Mesenchymal stem cell (in vitro differentiated cells and primary cell): Measurements from ENCODE around the gene ZNF23.

Experiments used
- DNase-seq: peaks from one replicate; pipeline ENCODE4 v3.0.0-alpha.2; 2013
- H2AFZ ChIP-seq: one replicate; pipeline ENCODE4 v1.6.1; 2013; ENCODE audit warnings: low read depth, mild to moderate bottlenecking, control low read depth, inconsistent platforms, low read length, moderate library complexity
- H2AK5ac ChIP-seq: 2 replicates; pipeline ENCODE4 v1.6.1; 2013; ENCODE audit warnings: low read length, moderate library complexity, mild to moderate bottlenecking, inconsistent platforms; ENCODE audit not compliant: severe bottlenecking
- H2BK120ac ChIP-seq: one replicate; pipeline ENCODE4 v1.6.1; 2013; ENCODE audit warnings: low read depth, mild to moderate bottlenecking, inconsistent platforms, low read length, moderate library complexity
- H2BK12ac ChIP-seq, 2 experiments: one replicate each; pipeline ENCODE4 v1.6.1; 2013; ENCODE audit warnings: inconsistent platforms in 2 of 2, low read length in 2 of 2, mild to moderate bottlenecking in 2 of 2, moderate library complexity in 2 of 2, control low read depth in 1 of 2
- H2BK15ac ChIP-seq: one replicate; pipeline ENCODE4 v1.6.1; 2013; ENCODE audit warnings: mild to moderate bottlenecking, low read depth, inconsistent platforms; ENCODE audit not compliant: poor library complexity, severe bottlenecking
- H2BK5ac ChIP-seq: 2 replicates; pipeline ENCODE4 v1.6.1; 2013; ENCODE audit warnings: low read depth, mild to moderate bottlenecking, low read length, control low read depth, inconsistent platforms; ENCODE audit not compliant: poor library complexity, severe bottlenecking
- H3K14ac ChIP-seq, 2 experiments: one replicate each; pipeline ENCODE4 v1.6.1; 2013; ENCODE audit warnings: inconsistent platforms in 2 of 2, low read length in 2 of 2, control low read depth in 1 of 2, mild to moderate bottlenecking in 1 of 2, moderate library complexity in 1 of 2
- H3K18ac ChIP-seq, 2 experiments: one replicate each; pipeline ENCODE4 v1.6.1; 2013; ENCODE audit warnings: inconsistent platforms in 2 of 2, low read length in 2 of 2, control low read depth in 1 of 2, low read depth in 1 of 2, mild to moderate bottlenecking in 1 of 2
- H3K23ac ChIP-seq, 2 experiments: one replicate each; pipeline ENCODE4 v1.6.1; 2013; ENCODE audit warnings: inconsistent platforms in 2 of 2, low read length in 2 of 2, mild to moderate bottlenecking in 2 of 2, moderate library complexity in 2 of 2, control low read depth in 1 of 2
- H3K27ac ChIP-seq: 2 replicates; pipeline ENCODE4 v1.5.1; 2013; ENCODE audit warnings: mild to moderate bottlenecking, moderate library complexity, low read length, control low read depth, inconsistent platforms; ENCODE audit not compliant: poor library complexity, severe bottlenecking
- H3K27me3 ChIP-seq, 2 experiments: 2 replicates each; pipeline versions ENCODE4 v1.6.1 to v1.7.0; 2013; ENCODE audit warnings: low read length in 2 of 2, mild to moderate bottlenecking in 2 of 2, moderate library complexity in 2 of 2, control low read depth in 1 of 2, inconsistent platforms in 1 of 2; ENCODE audit not compliant: control insufficient read depth in 1 of 2, insufficient read depth in 1 of 2
- H3K36me3 ChIP-seq, 2 experiments: 2 replicates each; pipeline versions ENCODE4 v1.6.1 to v1.7.0; 2013; ENCODE audit warnings: low read length in 2 of 2, control low read depth in 1 of 2, inconsistent platforms in 1 of 2, low read depth in 1 of 2, mild to moderate bottlenecking in 1 of 2; ENCODE audit not compliant: insufficient read depth in 2 of 2, control insufficient read depth in 1 of 2
- H3K4ac ChIP-seq, 2 experiments: one replicate each; pipeline ENCODE4 v1.6.1; 2013; ENCODE audit warnings: inconsistent platforms in 2 of 2, low read length in 2 of 2, mild to moderate bottlenecking in 2 of 2, moderate library complexity in 2 of 2, control low read depth in 1 of 2, low read depth in 1 of 2
- H3K4me1 ChIP-seq: 2 replicates; pipeline ENCODE4 v1.6.1; 2013; ENCODE audit warnings: low read depth, low read length, control low read depth; ENCODE audit not compliant: control insufficient read depth, insufficient read depth
- H3K4me2 ChIP-seq: 2 replicates; pipeline ENCODE4 v1.6.1; 2013; ENCODE audit warnings: low read length, mild to moderate bottlenecking, inconsistent platforms; ENCODE audit not compliant: poor library complexity, severe bottlenecking
- H3K4me3 ChIP-seq, 2 experiments: 2 replicates each; pipeline versions ENCODE4 v1.5.1 to v1.7.0; 2013; ENCODE audit warnings: low read length in 2 of 2, mild to moderate bottlenecking in 2 of 2, control low read depth in 1 of 2, low read depth in 1 of 2; ENCODE audit not compliant: insufficient read depth in 1 of 2
- H3K79me1 ChIP-seq: replicated peaks from 2 replicates; pipeline ENCODE4 v1.6.1; 2013; ENCODE audit warnings: mild to moderate bottlenecking, control low read depth, low read length, inconsistent platforms; ENCODE audit not compliant: poor library complexity, severe bottlenecking
- H3K9ac ChIP-seq: 2 replicates; pipeline ENCODE4 v1.7.0; 2013; ENCODE audit warnings: mild to moderate bottlenecking, low read length, moderate library complexity
- H3K9me3 ChIP-seq: 2 replicates; pipeline ENCODE4 v1.7.0; 2013; ENCODE audit warnings: mild to moderate bottlenecking, low read length; ENCODE audit not compliant: control insufficient read depth
- H4K8ac ChIP-seq: one replicate; pipeline ENCODE4 v1.6.1; 2013; ENCODE audit warnings: inconsistent platforms, mild to moderate bottlenecking, low read length, moderate library complexity
- H4K91ac ChIP-seq: one replicate; pipeline ENCODE4 v1.6.1; 2013; ENCODE audit warnings: mild to moderate bottlenecking, low read length, inconsistent platforms
- WGBS: methylation state at CpG from one replicate; pipeline ENCODE4 v1.1.7; 2013; ENCODE audit warnings: mixed read lengths; 5-methylcytosine and 5-hydroxymethylcytosine counted together

The ZNF23 gene

DNA sequence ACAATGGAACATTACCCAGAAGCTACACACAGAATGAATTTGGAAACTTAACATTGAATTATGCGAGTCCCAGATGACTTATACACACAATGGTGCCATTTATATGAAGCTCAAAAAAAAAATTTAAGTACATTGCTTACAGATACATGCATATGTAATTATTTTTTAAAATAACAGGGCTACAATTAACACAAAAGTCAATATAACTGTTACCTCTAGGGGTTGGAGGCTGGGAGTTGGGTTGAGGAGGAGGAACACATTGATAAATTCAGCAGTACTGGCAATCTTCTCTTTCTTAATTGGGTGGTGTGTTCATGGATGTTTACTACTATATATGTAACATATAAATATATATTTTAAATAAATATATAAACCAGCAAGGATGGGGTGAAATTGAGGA is 1.1 kb downstream of the ZNF23 start:
- Histone ChIP-seq H3K36me3 (peaks cover 8 to 13% of the 10 kb centered on the region in 2 experiments), H3K9me3 (peaks cover 5% of the 10 kb centered on the region), H3K14ac (no peak overlapping the region), H2AFZ (no peak overlapping the region), H4K91ac (no peak overlapping the region), H3K4me2 (peak overlapping the region; percentile 45), H2AK5ac (no peak overlapping the region), H2BK120ac (no peak overlapping the region), H3K4me1 (peaks cover 3% of the 10 kb centered on the region), H3K4me3 (peak overlapping the region in 1 of 2 experiments; percentile 99), H3K27me3 (no peaks in the 10 kb centered on the region), H3K9ac (peak overlapping the region; percentile 99), H3K4ac (no peak overlapping the region), H3K23ac (no peak overlapping the region), H3K27ac (peak overlapping the region; percentile 10), H2BK12ac (no peak overlapping the region), H2BK15ac (no peak overlapping the region), H3K18ac (no peak overlapping the region), H4K8ac (no peak overlapping the region), H3K79me1 (peaks cover 28% of the 10 kb centered on the region), H2BK5ac (no peak overlapping the region)
- DNase-seq = no peak
- 100% methylated on average over 1 of the region's 1 CpG for WGBS

DNA sequence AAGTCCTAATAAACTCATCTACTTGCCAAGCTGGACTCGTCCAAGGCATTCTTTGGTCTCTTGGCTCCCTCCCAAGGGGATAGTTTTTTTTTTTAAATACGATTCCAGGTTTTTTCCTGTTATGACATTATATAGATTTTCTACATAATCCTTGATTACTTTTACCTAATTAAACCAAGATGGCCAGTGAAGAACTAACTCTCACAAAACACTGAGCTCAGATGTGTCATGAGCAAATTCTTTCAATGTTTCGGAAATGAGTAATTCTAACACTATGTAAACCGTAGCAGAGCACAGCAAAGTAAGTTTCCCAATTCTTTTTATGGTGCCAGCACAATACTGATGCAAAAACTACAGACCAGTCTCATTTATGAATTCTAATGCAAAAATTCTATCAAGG is 1.8 kb downstream of the ZNF23 start:
- Histone ChIP-seq H3K79me1 (peaks cover 34% of the 10 kb centered on the region), H3K4me2 (peak overlapping the region; percentile 18), H3K4ac (no peak overlapping the region), H4K91ac (no peak overlapping the region), H3K18ac (no peak overlapping the region), H2BK15ac (no peak overlapping the region), H3K9ac (peak overlapping the region; percentile 99), H3K9me3 (peaks cover 7% of the 10 kb centered on the region), H2BK12ac (no peak overlapping the region), H3K14ac (no peak overlapping the region), H3K27ac (peak overlapping the region; percentile 85), H2BK5ac (peak overlapping the region; percentile 25), H2AK5ac (no peak overlapping the region), H4K8ac (no peak overlapping the region), H2BK120ac (no peak overlapping the region), H3K4me3 (peak overlapping the region in 1 of 2 experiments; percentile 99), H3K23ac (no peak overlapping the region), H3K4me1 (peaks cover 3% of the 10 kb centered on the region), H3K36me3 (peaks cover 15 to 20% of the 10 kb centered on the region in 2 experiments), H3K27me3 (no peaks in the 10 kb centered on the region), H2AFZ (no peak overlapping the region)
- DNase-seq = peak; percentile 69
- WGBS = 32% methylated on average over 2 of the region's 4 CpGs

DNA sequence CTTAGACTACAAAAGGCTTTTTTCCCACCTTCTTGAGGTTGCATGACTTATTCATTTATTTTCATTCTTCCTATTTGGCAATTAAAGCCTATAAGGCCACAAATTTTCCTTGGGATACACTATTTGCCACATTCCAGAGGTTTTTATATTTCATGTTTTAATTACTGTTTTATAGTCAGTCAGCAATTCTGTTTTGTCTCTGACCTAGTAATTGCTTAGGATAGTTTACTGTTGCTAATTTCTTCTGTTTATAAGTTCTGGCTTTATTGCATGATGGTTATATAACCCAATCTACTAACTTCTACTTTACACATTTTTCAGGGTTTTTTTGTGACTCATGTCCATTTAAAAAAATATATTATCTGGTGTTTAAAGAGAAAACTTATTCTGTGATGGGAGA is 2.5 kb downstream of the ZNF23 start:
- no peak overlapping the region for H3K4ac ChIP-seq
- no peak overlapping the region for H3K4me2 ChIP-seq
- no peak overlapping the region for H3K9ac ChIP-seq
- H3K18ac ChIP-seq = no peak overlapping the region
- H3K27me3 ChIP-seq = no peaks in the 10 kb centered on the region
- no peak overlapping the region for H2BK15ac ChIP-seq
- H4K8ac ChIP-seq = no peak overlapping the region
- peaks cover 38% of the 10 kb centered on the region for H3K79me1 ChIP-seq
- no peak overlapping the region for H2BK120ac ChIP-seq
- no peak overlapping the region for H3K4me3 ChIP-seq
- H3K4me1 ChIP-seq = peaks cover 3% of the 10 kb centered on the region
- no peak overlapping the region for H4K91ac ChIP-seq
- no peak overlapping the region for H2AK5ac ChIP-seq
- peaks cover 23 to 28% of the 10 kb centered on the region in 2 experiments for H3K36me3 ChIP-seq
- no peak overlapping the region for H2BK12ac ChIP-seq
- H3K9me3 ChIP-seq = peaks cover 14% of the 10 kb centered on the region
- no peak overlapping the region for H2AFZ ChIP-seq
- no peak overlapping the region for H2BK5ac ChIP-seq
- H3K23ac ChIP-seq = no peak overlapping the region
- no peak overlapping the region for H3K27ac ChIP-seq
- H3K14ac ChIP-seq = no peak overlapping the region
- DNase-seq = no peak

DNA sequence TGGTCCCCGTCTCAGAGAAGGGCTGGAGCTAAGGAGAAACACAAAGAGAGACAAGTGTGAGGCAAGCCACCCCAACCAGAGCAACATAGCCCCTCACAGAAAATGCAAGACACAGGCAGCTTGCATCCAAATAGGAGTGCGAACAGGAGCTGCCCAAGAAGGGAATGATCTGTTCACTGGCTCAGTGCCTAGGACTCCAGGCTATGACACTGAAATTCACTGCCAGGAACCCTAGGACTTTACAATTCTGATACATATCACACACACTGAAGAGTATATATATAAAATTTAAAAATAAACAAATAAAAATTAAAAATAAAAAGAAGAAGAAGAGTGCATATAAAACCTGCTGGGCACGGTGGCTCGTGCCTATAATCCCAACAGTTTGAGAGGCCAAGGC is 5.2 kb downstream of the ZNF23 start:
- no peak overlapping the region for H3K4ac ChIP-seq
- 100% methylated on average over 4 of the region's 4 CpGs for WGBS

More for the DNA sequence above, 5.2 kb downstream of the ZNF23 start:
- Histone ChIP-seq H3K4me3 (no peak overlapping the region), H3K79me1 (peaks cover 47% of the 10 kb centered on the region), H2BK15ac (no peak overlapping the region), H2BK12ac (no peak overlapping the region), H3K9me3 (peaks cover 38% of the 10 kb centered on the region), H2BK120ac (no peak overlapping the region), H3K36me3 (peaks cover 42 to 55% of the 10 kb centered on the region in 2 experiments), H4K8ac (no peak overlapping the region), H3K9ac (no peak overlapping the region), H2AK5ac (no peak overlapping the region), H3K27ac (no peak overlapping the region), H3K27me3 (no peaks in the 10 kb centered on the region), H2BK5ac (no peak overlapping the region), H3K18ac (no peak overlapping the region), H3K4me1 (peaks cover 3% of the 10 kb centered on the region), H3K23ac (no peak overlapping the region), H3K14ac (no peak overlapping the region), H2AFZ (no peak overlapping the region), H3K4me2 (no peak overlapping the region), H4K91ac (no peak overlapping the region)
- DNase-seq = no peak
